H9 (cell line): Measurements from ENCODE around the gene JKAMP. TPM values are rescaled to one million over a fixed set of nuclear protein-coding genes. Genes with fewer than 3 reads are reported as not detected.

Experiments
- DNase-seq: peaks from one replicate; pipeline ENCODE4 v3.0.0-alpha.2; 2017
- H2AFZ ChIP-seq: one replicate; pipeline ENCODE4 v1.6.1; 2013; ENCODE audit warnings: mild to moderate bottlenecking, low read length, control low read depth, moderate library complexity
- H2AK5ac ChIP-seq: 2 replicates; pipeline ENCODE4 v1.6.1; 2013; ENCODE audit warnings: low read length, control low read depth, mixed read lengths; ENCODE audit not compliant: insufficient read length
- H2BK120ac ChIP-seq: one replicate; pipeline ENCODE4 v1.6.1; 2013; ENCODE audit warnings: low read depth, mild to moderate bottlenecking, low read length, control low read depth, inconsistent platforms; ENCODE audit not compliant: poor library complexity, severe bottlenecking
- H2BK12ac ChIP-seq: 2 replicates; pipeline ENCODE4 v1.6.1; 2013; ENCODE audit warnings: low read length, control low read depth, mixed read lengths, low read depth; ENCODE audit not compliant: insufficient read length
- H2BK15ac ChIP-seq: 2 replicates; pipeline ENCODE4 v1.6.1; 2013; ENCODE audit warnings: low read depth, low read length, control low read depth
- H2BK20ac ChIP-seq: one replicate; pipeline ENCODE4 v1.6.1; 2013; ENCODE audit warnings: low read depth, mild to moderate bottlenecking, low read length, control low read depth, inconsistent platforms; ENCODE audit not compliant: poor library complexity, severe bottlenecking
- H2BK5ac ChIP-seq: 2 replicates; pipeline ENCODE4 v1.6.1; 2013; ENCODE audit warnings: low read length, control low read depth, mixed read lengths; ENCODE audit not compliant: insufficient read length
- H3K14ac ChIP-seq: 2 replicates; pipeline ENCODE4 v1.6.1; 2013; ENCODE audit warnings: low read length, control low read depth; ENCODE audit not compliant: insufficient read depth
- H3K18ac ChIP-seq: 2 replicates; pipeline ENCODE4 v1.6.1; 2013; ENCODE audit warnings: low read depth, mild to moderate bottlenecking, mixed read lengths, low read length, control low read depth; ENCODE audit not compliant: insufficient read length
- H3K23ac ChIP-seq: 2 replicates; pipeline ENCODE4 v1.6.1; 2013; ENCODE audit warnings: low read length, control low read depth, mixed read lengths, low read depth; ENCODE audit not compliant: insufficient read length
- H3K23me2 ChIP-seq: 2 replicates; pipeline ENCODE4 v1.6.1; 2013; ENCODE audit warnings: low read depth, mild to moderate bottlenecking, mixed read lengths, low read length, control low read depth; ENCODE audit not compliant: insufficient read length, poor library complexity, severe bottlenecking
- H3K27ac ChIP-seq: 2 replicates; pipeline ENCODE4 v1.5.1; 2013; ENCODE audit warnings: low read length, control low read depth, mixed read lengths, low read depth; ENCODE audit not compliant: insufficient read length
- H3K27me3 ChIP-seq: 2 replicates; pipeline ENCODE4 v1.6.1; 2013; ENCODE audit warnings: low read length, control low read depth, inconsistent platforms; ENCODE audit not compliant: insufficient read depth
- H3K4ac ChIP-seq: 2 replicates; pipeline ENCODE4 v1.6.1; 2013; ENCODE audit warnings: low read depth, mild to moderate bottlenecking, control low read depth, inconsistent platforms, low read length, moderate library complexity
- H3K4me1 ChIP-seq: 2 replicates; pipeline ENCODE4 v1.6.1; 2013; ENCODE audit warnings: low read length, control low read depth, inconsistent platforms; ENCODE audit not compliant: insufficient read depth
- H3K4me2 ChIP-seq: 2 replicates; pipeline ENCODE4 v1.6.1; 2013; ENCODE audit warnings: low read length, control low read depth, mixed read lengths; ENCODE audit not compliant: insufficient read length, insufficient read depth
- H3K56ac ChIP-seq: 2 replicates; pipeline ENCODE4 v1.6.1; 2013; ENCODE audit warnings: low read depth, mild to moderate bottlenecking, mixed read lengths, low read length, control low read depth; ENCODE audit not compliant: insufficient read length
- H3K79me1 ChIP-seq: 2 replicates; pipeline ENCODE4 v1.6.1; 2013; ENCODE audit warnings: low read depth, mild to moderate bottlenecking, moderate library complexity, low read length, control low read depth, inconsistent platforms; ENCODE audit not compliant: insufficient read depth, poor library complexity, severe bottlenecking
- H3K79me2 ChIP-seq: 2 replicates; pipeline ENCODE4 v1.6.1; 2013; ENCODE audit warnings: low read length, control low read depth, inconsistent platforms; ENCODE audit not compliant: insufficient read depth
- H3K9ac ChIP-seq: 2 replicates; pipeline ENCODE4 v1.6.1; 2013; ENCODE audit warnings: low read length, control low read depth, mixed read lengths; ENCODE audit not compliant: insufficient read length; ENCODE audit errors: extremely low read depth
- H3K9me3 ChIP-seq: one replicate; pipeline ENCODE4 v1.6.1; 2013; ENCODE audit warnings: low read depth, low read length, inconsistent platforms; ENCODE audit not compliant: control insufficient read depth
- H3T11ph ChIP-seq: one replicate; pipeline ENCODE4 v1.6.1; 2013; ENCODE audit warnings: mild to moderate bottlenecking, low read length, control low read depth, inconsistent platforms
- H4K20me1 ChIP-seq: one replicate; pipeline ENCODE4 v1.6.1; 2013; ENCODE audit not compliant: control insufficient read depth, insufficient read length, insufficient read depth
- H4K5ac ChIP-seq: 2 replicates; pipeline ENCODE4 v1.6.1; 2013; ENCODE audit warnings: low read depth, mild to moderate bottlenecking, mixed read lengths, low read length, control low read depth; ENCODE audit not compliant: insufficient read length
- H4K8ac ChIP-seq: replicated peaks from 2 replicates; pipeline ENCODE4 v1.6.1; 2013; ENCODE audit warnings: low read length, control low read depth, mixed read lengths, low read depth; ENCODE audit not compliant: insufficient read length
- H4K91ac ChIP-seq: 2 replicates; pipeline ENCODE4 v1.6.1; 2013; ENCODE audit warnings: low read depth, mild to moderate bottlenecking, moderate library complexity, mixed read lengths, low read length, control low read depth; ENCODE audit not compliant: insufficient read length
- H3K27ac Mint-ChIP-seq, 3 experiments: 2 replicates in 2 of 3; 3 replicates in 1 of 3; pipeline ENCODE4 v1.8.0; 2020 to 2021; ENCODE audit warnings: mixed read lengths in 3 of 3, mild to moderate bottlenecking in 1 of 3, moderate library complexity in 1 of 3
- H3K27me3 Mint-ChIP-seq: 2 replicates; pipeline ENCODE4 v1.8.0; 2021; ENCODE audit warnings: low read depth, mild to moderate bottlenecking, moderate library complexity, mixed read lengths
- H3K36me3 Mint-ChIP-seq, 3 experiments: 2 replicates in 2 of 3; 3 replicates in 1 of 3; pipeline ENCODE4 v1.8.0; 2020 to 2021; ENCODE audit warnings: low read depth in 3 of 3, mixed read lengths in 3 of 3; ENCODE audit not compliant: insufficient read depth in 1 of 3
- H3K4me1 Mint-ChIP-seq, 2 experiments: 2 replicates each; pipeline ENCODE4 v1.8.0; 2020; ENCODE audit warnings: mixed read lengths in 2 of 2
- H3K4me3 Mint-ChIP-seq, 2 experiments: 2 replicates in 1 of 2; 3 replicates in 1 of 2; pipeline ENCODE4 v1.8.0; 2020 to 2021; ENCODE audit warnings: mild to moderate bottlenecking in 2 of 2, mixed read lengths in 2 of 2, moderate library complexity in 1 of 2
- H3K9me3 Mint-ChIP-seq, 2 experiments: 2 replicates in 1 of 2; 3 replicates in 1 of 2; pipeline ENCODE4 v1.8.0; 2020; ENCODE audit warnings: mild to moderate bottlenecking in 2 of 2, mixed read lengths in 2 of 2, moderate library complexity in 1 of 2
- WGBS: extraction: QIAGEN DNeasy Blood & Tissue Kit; methylation state at CpG from one replicate; pipeline ENCODE4 v1.1.7; 2013; ENCODE audit warnings: missing lambda C conversion rate, low lambda C conversion rate, mixed read lengths; ENCODE audit not compliant: insufficient read length; ENCODE audit errors: extremely low coverage; 5-methylcytosine and 5-hydroxymethylcytosine counted together
- total RNA-seq: library from RNA; stranded (reverse); gene quantifications from 2 replicates; pipeline ENCODE4 v1.2.1, GENCODE V29; 2021
- TF ChIP-seq, protein P1 (sequence below): fragments of 200-600 bp; sonication (generic); conservative IDR thresholded peaks from 3 replicates; pipeline ENCODE4 v1.8.0; 2021; ENCODE audit warnings: antibody characterized with exemption, mild to moderate bottlenecking

The JKAMP gene
- total RNA-seq, 1 experiment from 2014 or later = 33.8 TPM

GRCh38 chr14:59460378-59460777 is 23.9 kb upstream of the JKAMP start:
- no peaks in the 10 kb centered on the region for H3K79me1 ChIP-seq
- no peak overlapping the region for H2BK15ac ChIP-seq
- H2BK120ac ChIP-seq = no peak overlapping the region
- no peak overlapping the region for H2AK5ac ChIP-seq
- H2BK12ac ChIP-seq = no peak overlapping the region
- H3K79me2 ChIP-seq = no peaks in the 10 kb centered on the region
- H3K18ac ChIP-seq = no peak overlapping the region
- peaks cover 3% of the 10 kb centered on the region; the same call in 1 of the 2 replicates for H3K27me3 ChIP-seq
- no peak overlapping the region for H2BK20ac ChIP-seq
- no peak overlapping the region for H4K5ac ChIP-seq
- peaks cover 12% of the 10 kb centered on the region for H3K23me2 ChIP-seq
- H3K36me3 Mint-ChIP-seq = peaks cover 3 to 17% (median 9%) of the 10 kb centered on the region in 3 experiments; a peak in 6 of 7 replicates
- H3K23ac ChIP-seq = no peak overlapping the region
- no peak overlapping the region for H3K27ac ChIP-seq
- H3K9me3 Mint-ChIP-seq = no peaks in the 10 kb centered on the region; a peak in 1 of 5 replicates
- no peak overlapping the region for H3K14ac ChIP-seq
- H3K27ac Mint-ChIP-seq = no peak overlapping the region
- no CpG with 5 or more reads among the region's 1 CpG for WGBS
- no peak overlapping the region for H3K4ac ChIP-seq
- no peak overlapping the region for H3K4me2 ChIP-seq
- no peak overlapping the region for H4K8ac ChIP-seq
- no peak overlapping the region for H3T11ph ChIP-seq
- no peak overlapping the region for H2AFZ ChIP-seq
- no peak overlapping the region for H2BK5ac ChIP-seq
- peaks cover 16% of the 10 kb centered on the region for H3K27me3 Mint-ChIP-seq
- DNase-seq = no peak
- no peaks in the 10 kb centered on the region for H4K20me1 ChIP-seq
- H3K9me3 ChIP-seq = no peaks in the 10 kb centered on the region
- TF ChIP-seq, protein P1, sequence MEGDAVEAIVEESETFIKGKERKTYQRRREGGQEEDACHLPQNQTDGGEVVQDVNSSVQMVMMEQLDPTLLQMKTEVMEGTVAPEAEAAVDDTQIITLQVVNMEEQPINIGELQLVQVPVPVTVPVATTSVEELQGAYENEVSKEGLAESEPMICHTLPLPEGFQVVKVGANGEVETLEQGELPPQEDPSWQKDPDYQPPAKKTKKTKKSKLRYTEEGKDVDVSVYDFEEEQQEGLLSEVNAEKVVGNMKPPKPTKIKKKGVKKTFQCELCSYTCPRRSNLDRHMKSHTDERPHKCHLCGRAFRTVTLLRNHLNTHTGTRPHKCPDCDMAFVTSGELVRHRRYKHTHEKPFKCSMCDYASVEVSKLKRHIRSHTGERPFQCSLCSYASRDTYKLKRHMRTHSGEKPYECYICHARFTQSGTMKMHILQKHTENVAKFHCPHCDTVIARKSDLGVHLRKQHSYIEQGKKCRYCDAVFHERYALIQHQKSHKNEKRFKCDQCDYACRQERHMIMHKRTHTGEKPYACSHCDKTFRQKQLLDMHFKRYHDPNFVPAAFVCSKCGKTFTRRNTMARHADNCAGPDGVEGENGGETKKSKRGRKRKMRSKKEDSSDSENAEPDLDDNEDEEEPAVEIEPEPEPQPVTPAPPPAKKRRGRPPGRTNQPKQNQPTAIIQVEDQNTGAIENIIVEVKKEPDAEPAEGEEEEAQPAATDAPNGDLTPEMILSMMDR = no peak
- no peak overlapping the region for H3K4me3 Mint-ChIP-seq
- H3K4me1 ChIP-seq = no peaks in the 10 kb centered on the region
- no peak overlapping the region for H3K9ac ChIP-seq
- H4K91ac ChIP-seq = no peak overlapping the region
- peaks cover 7 to 15% of the 10 kb centered on the region in 2 experiments for H3K4me1 Mint-ChIP-seq
- no peak overlapping the region for H3K56ac ChIP-seq
